ENCODE measurements around the gene NHERF1.

GRCh38 chr17:74803971-74804370 is 55.5 kb downstream of the NHERF1 start:
- TF ChIP-seq EZH2 (optimal IDR thresholded peaks at IDR 0.05; ENCODE audit: low read depth, low read length): no peak
- TF ChIP-seq, protein P1, sequence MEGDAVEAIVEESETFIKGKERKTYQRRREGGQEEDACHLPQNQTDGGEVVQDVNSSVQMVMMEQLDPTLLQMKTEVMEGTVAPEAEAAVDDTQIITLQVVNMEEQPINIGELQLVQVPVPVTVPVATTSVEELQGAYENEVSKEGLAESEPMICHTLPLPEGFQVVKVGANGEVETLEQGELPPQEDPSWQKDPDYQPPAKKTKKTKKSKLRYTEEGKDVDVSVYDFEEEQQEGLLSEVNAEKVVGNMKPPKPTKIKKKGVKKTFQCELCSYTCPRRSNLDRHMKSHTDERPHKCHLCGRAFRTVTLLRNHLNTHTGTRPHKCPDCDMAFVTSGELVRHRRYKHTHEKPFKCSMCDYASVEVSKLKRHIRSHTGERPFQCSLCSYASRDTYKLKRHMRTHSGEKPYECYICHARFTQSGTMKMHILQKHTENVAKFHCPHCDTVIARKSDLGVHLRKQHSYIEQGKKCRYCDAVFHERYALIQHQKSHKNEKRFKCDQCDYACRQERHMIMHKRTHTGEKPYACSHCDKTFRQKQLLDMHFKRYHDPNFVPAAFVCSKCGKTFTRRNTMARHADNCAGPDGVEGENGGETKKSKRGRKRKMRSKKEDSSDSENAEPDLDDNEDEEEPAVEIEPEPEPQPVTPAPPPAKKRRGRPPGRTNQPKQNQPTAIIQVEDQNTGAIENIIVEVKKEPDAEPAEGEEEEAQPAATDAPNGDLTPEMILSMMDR (IDR thresholded peaks at IDR 0.05; ENCODE audit: low read length): no peak
